ENCODE data around the gene GPRC5A. TPM values are rescaled to one million over a fixed set of nuclear protein-coding genes. Genes with fewer than 3 reads are reported as not detected.
"Not testable (repeated sequence)": the region's sequence is repeated elsewhere in the genome, so short reads cannot be mapped to it uniquely, and the experiment has no call there.

GPRC5A gene
- total RNA-seq (2014; rRNA removed; shearing (Covaris generic)) = 0.07 TPM in 1 of 2 replicates, not detected in the other

- DNase-seq = peak; percentile 80
- Histone ChIP-seq H3K4me3 (ENCODE audit: insufficient read depth, low read depth, low read length) (peak within 1 kb of the TSS; percentile 67), H3K27me3 (ENCODE audit: control insufficient read depth, insufficient read depth, low read length) (peaks cover 31% of the 10 kb centered on the region), H3K36me3 (replicated peaks; ENCODE audit: control insufficient read depth, insufficient read depth, low read length) (no peaks in the 10 kb centered on the region)
Observed at GRCh38 chr12:12891080-12891880, at the start of gene GPRC5A. Gene GPRC5A, plus strand, starts transcription at chr12:12891562. Its CDS starts 16,688 bp downstream, at chr12:12908250.

GRCh38 chr12:12845794-12846243 lies 45.5 kb upstream of the GPRC5A start:
- H3K27me3 ChIP-seq (ENCODE audit: control insufficient read depth, insufficient read depth, low read length) = no peaks in the 10 kb centered on the region
- DNase-seq = no peak
- no peak overlapping the region for H3K4me3 ChIP-seq (ENCODE audit: insufficient read depth, low read depth, low read length)
- H3K36me3 ChIP-seq (replicated peaks; ENCODE audit: control insufficient read depth, insufficient read depth, low read length) = no peaks in the 10 kb centered on the region

GRCh38 chr12:12846780-12847179 lies 44.6 kb upstream of the GPRC5A start:
- H3K36me3 ChIP-seq (replicated peaks; ENCODE audit: control insufficient read depth, insufficient read depth, low read length); DNase-seq; H3K27me3 ChIP-seq (ENCODE audit: control insufficient read depth, insufficient read depth, low read length); H3K4me3 ChIP-seq (ENCODE audit: insufficient read depth, low read depth, low read length): not testable (repeated sequence)

- H3K27me3 ChIP-seq (ENCODE audit: control insufficient read depth, insufficient read depth, low read length) = no peaks in the 10 kb centered on the region
- no peak overlapping the region for H3K4me3 ChIP-seq (ENCODE audit: insufficient read depth, low read depth, low read length)
- H3K36me3 ChIP-seq (replicated peaks; ENCODE audit: control insufficient read depth, insufficient read depth, low read length) = no peaks in the 10 kb centered on the region
- no peak for DNase-seq
Observed at GRCh38 chr12:12853435-12853834, 37.9 kb upstream of the GPRC5A start.

GRCh38 chr12:12859690-12860089 lies 31.7 kb upstream of the GPRC5A start:
- Histone ChIP-seq H3K36me3 (replicated peaks; ENCODE audit: control insufficient read depth, insufficient read depth, low read length) (0 out of 2 replicates have a peak, but pooled peaks cover 2% of the 10 kb centered on the region), H3K4me3 (ENCODE audit: insufficient read depth, low read depth, low read length) (no peak overlapping the region), H3K27me3 (ENCODE audit: control insufficient read depth, insufficient read depth, low read length) (no peaks in the 10 kb centered on the region)
- no peak for DNase-seq

- no peak overlapping the region for H3K4me3 ChIP-seq (ENCODE audit: insufficient read depth, low read depth, low read length)
- no peaks in the 10 kb centered on the region for H3K27me3 ChIP-seq (ENCODE audit: control insufficient read depth, insufficient read depth, low read length)
- H3K36me3 ChIP-seq (replicated peaks; ENCODE audit: control insufficient read depth, insufficient read depth, low read length) = 0 out of 2 replicates have a peak, but pooled peaks cover 2% of the 10 kb centered on the region
- no peak for DNase-seq
Observed at GRCh38 chr12:12864243-12864642, 27.1 kb upstream of the GPRC5A start.

- Histone ChIP-seq H3K4me3 (ENCODE audit: insufficient read depth, low read depth, low read length) (no peak overlapping the region), H3K36me3 (replicated peaks; ENCODE audit: control insufficient read depth, insufficient read depth, low read length) (0 out of 2 replicates have a peak, but pooled peaks cover 2% of the 10 kb centered on the region), H3K27me3 (ENCODE audit: control insufficient read depth, insufficient read depth, low read length) (no peaks in the 10 kb centered on the region)
- no peak for DNase-seq
Observed at GRCh38 chr12:12868477-12869235, 22.7 kb upstream of the GPRC5A start.

- no peak overlapping the region for H3K4me3 ChIP-seq (ENCODE audit: insufficient read depth, low read depth, low read length)
- no peaks in the 10 kb centered on the region for H3K27me3 ChIP-seq (ENCODE audit: control insufficient read depth, insufficient read depth, low read length)
- DNase-seq = no peak
- H3K36me3 ChIP-seq (replicated peaks; ENCODE audit: control insufficient read depth, insufficient read depth, low read length) = no peaks in the 10 kb centered on the region
Observed at GRCh38 chr12:12870465-12870864, 20.9 kb upstream of the GPRC5A start.

GRCh38 chr12:12871587-12872138 lies 19.7 kb upstream of the GPRC5A start:
- H3K27me3 ChIP-seq (ENCODE audit: control insufficient read depth, insufficient read depth, low read length) = no peaks in the 10 kb centered on the region
- H3K4me3 ChIP-seq (ENCODE audit: insufficient read depth, low read depth, low read length) = no peak overlapping the region
- DNase-seq = no peak
- no peaks in the 10 kb centered on the region for H3K36me3 ChIP-seq (replicated peaks; ENCODE audit: control insufficient read depth, insufficient read depth, low read length)

GRCh38 chr12:12872139-12872933 lies 19.0 kb upstream of the GPRC5A start:
- no peaks in the 10 kb centered on the region for H3K36me3 ChIP-seq (replicated peaks; ENCODE audit: control insufficient read depth, insufficient read depth, low read length)
- H3K27me3 ChIP-seq (ENCODE audit: control insufficient read depth, insufficient read depth, low read length) = no peaks in the 10 kb centered on the region
- DNase-seq = peak; percentile 21
- H3K4me3 ChIP-seq (ENCODE audit: insufficient read depth, low read depth, low read length) = no peak overlapping the region

- DNase-seq = no peak
- H3K4me3 ChIP-seq (ENCODE audit: insufficient read depth, low read depth, low read length) = no peak overlapping the region
Observed at GRCh38 chr12:12872934-12873275, 18.5 kb upstream of the GPRC5A start.

GRCh38 chr12:12874029-12874428 lies 17.3 kb upstream of the GPRC5A start:
- no peaks in the 10 kb centered on the region for H3K36me3 ChIP-seq (replicated peaks; ENCODE audit: control insufficient read depth, insufficient read depth, low read length)
- peak; percentile 25 for DNase-seq
- H3K27me3 ChIP-seq (ENCODE audit: control insufficient read depth, insufficient read depth, low read length) = no peaks in the 10 kb centered on the region
- no peak overlapping the region for H3K4me3 ChIP-seq (ENCODE audit: insufficient read depth, low read depth, low read length)

More at GRCh38 chr12:12872934-12873275, 18.5 kb upstream of the GPRC5A start:
- Histone ChIP-seq H3K27me3 (ENCODE audit: control insufficient read depth, insufficient read depth, low read length) (no peaks in the 10 kb centered on the region), H3K36me3 (replicated peaks; ENCODE audit: control insufficient read depth, insufficient read depth, low read length) (no peaks in the 10 kb centered on the region)

- H3K27me3 ChIP-seq (ENCODE audit: control insufficient read depth, insufficient read depth, low read length); H3K36me3 ChIP-seq (replicated peaks; ENCODE audit: control insufficient read depth, insufficient read depth, low read length); H3K4me3 ChIP-seq (ENCODE audit: insufficient read depth, low read depth, low read length); DNase-seq: not testable (repeated sequence)
Observed at GRCh38 chr12:12875301-12875700, 16.1 kb upstream of the GPRC5A start.

GRCh38 chr12:12877153-12877768 lies 14.1 kb upstream of the GPRC5A start:
- Histone ChIP-seq H3K27me3 (ENCODE audit: control insufficient read depth, insufficient read depth, low read length) (no peaks in the 10 kb centered on the region), H3K4me3 (ENCODE audit: insufficient read depth, low read depth, low read length) (no peak overlapping the region), H3K36me3 (replicated peaks; ENCODE audit: control insufficient read depth, insufficient read depth, low read length) (no peaks in the 10 kb centered on the region)
- DNase-seq = no peak

Measured in H7 (cell line).